Stimulated activated CD8-positive, alpha-beta memory T cell treated with anti-CD3 and anti-CD28 coated beads, Interleukin-15, amount 100 ng/mL, for 1 hour (primary cell): ENCODE data around the gene NRXN3.

ENCODE experiments used
- DNase-seq: peaks from one replicate; pipeline ENCODE4 v3.0.0-alpha.2; 2020; ENCODE audit warnings: low read depth

The NRXN3 gene

GRCh38 chr14:79419571-79420327 is 1249.6 kb downstream of the NRXN3 start:
- DNase-seq, result no peak

GRCh38 chr14:79420725-79421124 is 1250.6 kb downstream of the NRXN3 start:
- no peak for DNase-seq

- DNase-seq, result no peak
Observed at GRCh38 chr14:79421811-79422210, 1251.6 kb downstream of the NRXN3 start.

- no peak for DNase-seq
Observed at GRCh38 chr14:79424462-79424861, 1254.3 kb downstream of the NRXN3 start.

GRCh38 chr14:79426103-79426755 is 1256.1 kb downstream of the NRXN3 start:
- DNase-seq, result no peak

GRCh38 chr14:79432640-79433039 is 1262.5 kb downstream of the NRXN3 start:
- DNase-seq, result no peak

GRCh38 chr14:79436335-79436734 is 1266.2 kb downstream of the NRXN3 start:
- DNase-seq, result no peak

GRCh38 chr14:79437951-79438350 is 1267.8 kb downstream of the NRXN3 start:
- no peak for DNase-seq

- DNase-seq, result no peak
Observed at GRCh38 chr14:79438696-79439342, 1268.6 kb downstream of the NRXN3 start.

GRCh38 chr14:79442786-79443185 is 1272.6 kb downstream of the NRXN3 start:
- DNase-seq, result no peak

- DNase-seq, result no peak
Observed at GRCh38 chr14:79443602-79444001, 1273.4 kb downstream of the NRXN3 start.

GRCh38 chr14:79448960-79449359 is 1278.8 kb downstream of the NRXN3 start:
- no peak for DNase-seq

- no peak for DNase-seq
Observed at GRCh38 chr14:79451601-79452000, 1281.4 kb downstream of the NRXN3 start.

- no peak for DNase-seq
Observed at GRCh38 chr14:79453276-79453675, 1283.1 kb downstream of the NRXN3 start.

GRCh38 chr14:79464468-79464867 is 1294.3 kb downstream of the NRXN3 start:
- no peak for DNase-seq

GRCh38 chr14:79465651-79466050 is 1295.5 kb downstream of the NRXN3 start:
- no peak for DNase-seq

- DNase-seq, result no peak
Observed at GRCh38 chr14:79466938-79467527, 1296.9 kb downstream of the NRXN3 start.

- DNase-seq, result no peak
Observed at GRCh38 chr14:79467835-79468234, 1297.7 kb downstream of the NRXN3 start.

GRCh38 chr14:79468486-79468885 is 1298.3 kb downstream of the NRXN3 start:
- DNase-seq, result no peak

GRCh38 chr14:79473651-79474050 is 1303.5 kb downstream of the NRXN3 start:
- DNase-seq, result no peak

- no peak for DNase-seq
Observed at GRCh38 chr14:79475887-79476532, 1305.8 kb downstream of the NRXN3 start.

GRCh38 chr14:79476552-79476951 is 1306.4 kb downstream of the NRXN3 start:
- DNase-seq, result no peak
